NT2/D1 (cell line): ENCODE measurements around the gene YAF2.
A peak's percentile ranks its signal among the peaks of the same experiment; 100 is the strongest.
"Not testable (repeated sequence)": the region's sequence is repeated elsewhere in the genome, so short reads cannot be mapped to it uniquely, and the experiment has no call there.

Experiments used
- DNase-seq: peaks from one replicate; pipeline ENCODE4 v3.0.0-alpha.2; 2011; ENCODE audit warnings: low read depth, low spot score
- H3K27me3 ChIP-seq: 2 replicates; pipeline ENCODE4 v1.6.0; 2011; ENCODE audit warnings: mild to moderate bottlenecking; ENCODE audit not compliant: insufficient read length, insufficient read depth
- H3K36me3 ChIP-seq: 2 replicates; pipeline ENCODE4 v1.6.1; 2011; ENCODE audit warnings: mild to moderate bottlenecking, low read length, mixed read lengths; ENCODE audit not compliant: insufficient read depth, insufficient read length
- H3K4me1 ChIP-seq: 2 replicates; pipeline ENCODE4 v1.5.1; 2011; ENCODE audit not compliant: insufficient read depth, insufficient read length
- H3K4me3 ChIP-seq: 2 replicates; pipeline ENCODE4 v1.5.1; 2011; ENCODE audit warnings: low read depth; ENCODE audit not compliant: insufficient read length
- H3K9ac ChIP-seq: 2 replicates; pipeline ENCODE4 v1.6.0; 2011; ENCODE audit warnings: low read depth; ENCODE audit not compliant: insufficient read length
- H3K9me3 ChIP-seq: 2 replicates; pipeline ENCODE4 v1.5.1; 2011; ENCODE audit warnings: mild to moderate bottlenecking, low read length; ENCODE audit not compliant: insufficient read depth
- SUZ12 ChIP-seq: IDR thresholded peaks from 2 replicates; pipeline ENCODE4 v1.6.1; 2011; ENCODE audit not compliant: insufficient read length, insufficient read depth; ENCODE audit errors: extremely low read depth
- YY1 ChIP-seq: IDR thresholded peaks from 2 replicates; pipeline ENCODE4 v1.6.1; 2011; ENCODE audit not compliant: insufficient read length, insufficient read depth
- ZNF274 ChIP-seq: IDR thresholded peaks from 2 replicates; pipeline ENCODE4 v1.6.1; 2011; ENCODE audit warnings: mild to moderate bottlenecking, low read depth, low read length

YAF2 gene

DNA sequence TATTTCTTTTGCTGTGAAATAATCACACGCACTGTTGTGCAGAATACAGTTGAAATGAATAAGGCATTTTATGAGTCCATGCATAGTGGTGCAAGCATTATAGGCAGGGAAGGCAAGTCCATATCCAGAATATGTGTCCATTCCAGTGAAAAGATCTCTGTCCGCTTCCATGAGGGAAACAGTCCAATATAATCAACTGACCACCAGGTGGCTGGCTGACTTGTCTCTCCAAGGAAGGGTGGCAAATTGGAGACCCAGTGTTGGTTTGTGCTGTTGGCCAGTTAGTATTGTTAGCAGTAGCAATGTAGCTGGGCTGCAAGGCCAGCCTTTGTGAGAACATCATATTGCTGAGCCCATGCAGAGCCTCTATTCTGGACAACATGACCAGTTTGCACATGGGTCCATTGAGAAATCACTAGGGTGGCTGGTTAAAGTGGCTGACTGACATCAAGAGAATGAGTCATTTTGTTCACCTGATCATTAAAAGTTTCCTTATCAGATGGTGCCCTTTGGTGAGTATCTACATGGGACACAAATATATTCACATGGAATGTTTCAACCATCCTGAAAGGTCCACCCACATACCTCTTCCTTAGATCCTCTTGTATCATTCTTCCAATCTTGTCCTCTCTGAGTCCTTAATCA is 17.3 kb upstream of the YAF2 start:
- no peak overlapping the region for H3K4me3 ChIP-seq
- H3K9ac ChIP-seq = no peak overlapping the region
- no peaks in the 10 kb centered on the region for H3K9me3 ChIP-seq
- TF ChIP-seq YY1 = no peak
- no peak for TF ChIP-seq ZNF274
- TF ChIP-seq SUZ12 = no peak
- no peak for DNase-seq
- no peaks in the 10 kb centered on the region for H3K36me3 ChIP-seq
- H3K27me3 ChIP-seq = no peaks in the 10 kb centered on the region
- H3K4me1 ChIP-seq = no peaks in the 10 kb centered on the region

DNA sequence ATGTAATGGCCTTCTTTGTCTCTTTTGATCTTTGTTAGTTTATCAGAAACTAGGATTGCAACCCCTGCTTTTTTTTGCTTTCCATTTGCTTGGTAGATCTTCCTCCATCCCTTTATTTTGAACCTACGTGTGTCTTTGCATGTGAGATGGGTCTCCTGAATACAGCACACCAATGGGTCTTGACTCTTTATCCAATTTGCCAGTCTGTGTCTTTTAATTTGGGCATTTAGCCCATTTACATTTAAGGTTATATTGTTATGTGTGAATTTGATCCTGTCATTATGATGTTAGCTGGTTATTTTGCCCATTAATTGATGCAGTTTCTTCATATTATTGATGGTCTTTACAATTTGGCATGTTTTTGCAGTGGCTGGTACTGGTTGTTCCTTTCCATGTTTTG is 14.6 kb upstream of the YAF2 start:
- H3K9me3 ChIP-seq, H3K27me3 ChIP-seq, H3K4me3 ChIP-seq, DNase-seq, H3K9ac ChIP-seq, H3K4me1 ChIP-seq, H3K36me3 ChIP-seq: not testable (repeated sequence)

- not testable (repeated sequence) for H3K4me3 ChIP-seq, H3K9me3 ChIP-seq
These were observed 11.0 kb upstream of the YAF2 start for GRCh38 chr12:42249033-42249432.

GRCh38 chr12:42240131-42240750 is 2.2 kb upstream of the YAF2 start:
- no peak overlapping the region for H3K4me3 ChIP-seq
- no peak overlapping the region for H3K9ac ChIP-seq
- H3K27me3 ChIP-seq = peaks cover 18% of the 10 kb centered on the region

More at GRCh38 chr12:42249033-42249432, 11.0 kb upstream of the YAF2 start:
- H3K4me1 ChIP-seq, DNase-seq, H3K36me3 ChIP-seq, H3K27me3 ChIP-seq, H3K9ac ChIP-seq: not testable (repeated sequence)

DNA sequence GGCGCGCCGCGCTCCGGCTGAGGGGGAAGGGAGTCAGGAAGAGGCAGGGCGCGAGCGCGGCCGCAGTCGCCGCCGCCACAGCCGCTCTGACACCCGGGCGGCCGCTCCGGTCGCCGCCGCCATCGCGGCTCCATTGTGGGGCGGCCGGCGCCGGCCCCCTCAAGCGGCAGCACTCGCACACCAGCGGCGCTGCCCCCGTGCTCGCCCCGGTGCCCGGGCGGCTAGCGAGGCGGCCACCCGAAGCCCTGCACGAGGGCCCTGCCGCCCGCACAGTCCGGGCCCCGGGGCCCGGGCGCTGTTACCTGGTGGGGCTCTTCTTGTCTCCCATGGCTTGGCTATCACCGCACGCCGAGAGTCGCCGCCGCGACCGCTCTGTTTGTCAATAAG is 202 bp downstream of the YAF2 start:
- Histone ChIP-seq H3K4me3 (peak overlapping the region; percentile 73), H3K9ac (peak overlapping the region; percentile 79), H3K9me3 (no peaks in the 10 kb centered on the region), H3K36me3 (peaks cover 21% of the 10 kb centered on the region), H3K27me3 (peaks cover 18% of the 10 kb centered on the region), H3K4me1 (no peaks in the 10 kb centered on the region)
- no peak for TF ChIP-seq ZNF274
- TF ChIP-seq YY1 = no peak
- TF ChIP-seq SUZ12 = no peak
- DNase-seq = no peak

More at GRCh38 chr12:42240131-42240750, 2.2 kb upstream of the YAF2 start:
- Histone ChIP-seq H3K36me3 (peaks cover 5% of the 10 kb centered on the region), H3K9me3 (no peaks in the 10 kb centered on the region), H3K4me1 (no peaks in the 10 kb centered on the region)
- no peak for TF ChIP-seq YY1
- no peak for TF ChIP-seq SUZ12
- no peak for TF ChIP-seq ZNF274
- DNase-seq = peak; percentile 47

DNA sequence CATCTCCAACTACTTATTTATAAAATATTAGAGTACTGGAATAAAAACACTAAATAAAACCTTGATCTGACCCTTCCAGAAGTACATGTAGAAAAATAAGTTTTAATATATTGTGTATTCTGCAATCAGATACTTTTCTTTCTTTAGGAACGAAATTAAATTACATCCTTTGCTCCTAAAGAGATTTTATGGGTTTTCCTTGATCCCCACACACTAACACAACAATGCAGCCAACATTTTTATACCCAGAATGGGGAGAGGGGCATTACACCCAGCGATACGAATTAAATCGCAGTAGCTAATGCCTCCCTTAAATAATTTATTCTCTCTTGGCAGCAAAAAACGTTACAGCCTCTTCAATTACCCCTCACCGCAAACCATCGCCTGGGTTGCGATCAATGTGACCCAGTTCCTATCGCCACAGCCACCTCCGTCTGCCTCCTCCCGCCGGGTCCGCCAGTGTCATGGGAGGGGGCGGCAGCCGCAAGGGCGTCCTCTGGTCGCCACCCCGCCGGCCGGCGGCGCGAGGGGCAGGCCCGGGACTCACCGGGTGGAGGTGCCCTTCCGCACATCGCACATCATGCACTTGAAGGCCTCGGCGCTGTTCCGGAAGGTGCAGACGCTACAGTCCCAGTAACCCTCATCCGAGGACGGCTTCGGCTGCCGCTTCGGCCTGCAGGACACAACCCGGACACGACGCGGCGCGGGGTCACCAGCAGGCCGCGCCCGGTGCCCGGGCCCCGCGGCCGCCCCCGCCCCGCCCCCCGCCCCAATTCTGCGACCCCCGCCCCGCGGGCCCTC is 796 bp downstream of the YAF2 start:
- Histone ChIP-seq H3K9me3 (no peaks in the 10 kb centered on the region), H3K36me3 (peaks cover 21% of the 10 kb centered on the region), H3K4me3 (peak overlapping the region; percentile 73), H3K4me1 (no peaks in the 10 kb centered on the region), H3K27me3 (peaks cover 18% of the 10 kb centered on the region), H3K9ac (peak overlapping the region; percentile 78)
- TF ChIP-seq ZNF274 = no peak
- no peak for TF ChIP-seq YY1
- TF ChIP-seq SUZ12 = no peak
- DNase-seq = peak; percentile 67

DNA sequence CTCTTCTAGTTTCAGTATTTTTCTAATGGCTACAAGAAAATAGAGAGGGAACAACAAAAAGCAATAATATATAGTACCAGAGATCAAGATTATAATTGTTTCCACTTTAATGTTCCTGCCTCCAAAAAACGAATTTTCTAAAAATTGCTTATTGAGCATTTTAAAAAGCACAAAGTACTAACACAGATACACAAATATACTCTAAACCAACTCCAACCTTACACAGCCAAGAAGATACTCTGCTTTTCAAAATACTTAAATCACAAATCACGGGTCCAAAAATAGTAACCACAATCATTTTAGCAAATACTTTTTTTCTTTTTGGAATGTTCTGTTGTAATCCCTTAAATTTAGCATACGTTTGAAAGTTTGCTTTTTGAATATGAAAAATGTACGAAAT is 2.0 kb downstream of the YAF2 start:
- no peaks in the 10 kb centered on the region for H3K9me3 ChIP-seq
- H3K9ac ChIP-seq = no peak overlapping the region
- DNase-seq = no peak
- H3K4me3 ChIP-seq = no peak overlapping the region
- no peaks in the 10 kb centered on the region for H3K4me1 ChIP-seq
- H3K36me3 ChIP-seq = peaks cover 21% of the 10 kb centered on the region
- H3K27me3 ChIP-seq = peaks cover 14% of the 10 kb centered on the region
- TF ChIP-seq ZNF274 = no peak
- no peak for TF ChIP-seq YY1
- no peak for TF ChIP-seq SUZ12
